ENCODE data around the gene GNAT1.
"Not testable (repeated sequence)": the region's sequence is repeated elsewhere in the genome, so short reads cannot be mapped to it uniquely, and the experiment has no call there.

GNAT1 gene

DNA sequence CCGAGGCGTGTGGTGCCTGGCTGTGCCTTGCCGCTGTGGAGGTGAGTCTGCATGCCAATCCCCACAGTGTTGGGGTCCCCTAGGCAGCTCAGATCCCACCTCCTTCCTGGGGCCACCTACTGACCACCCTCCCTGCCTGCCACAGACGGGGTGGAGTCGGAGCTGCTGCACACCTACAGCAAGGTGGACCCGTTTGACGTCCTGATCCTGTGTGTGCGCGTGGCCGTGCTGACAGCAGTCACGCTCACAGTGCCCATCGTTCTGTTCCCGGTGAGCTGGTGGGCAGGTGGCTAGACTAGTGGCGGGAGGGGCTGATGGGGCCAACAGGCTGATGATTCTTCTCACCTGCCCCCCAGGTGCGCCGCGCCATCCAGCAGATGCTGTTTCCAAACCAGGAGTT is 27.0 kb downstream of the GNAT1 start:
- DNase-seq (ENCODE audit: low read depth in 2 of 3, low spot score in 2 of 3), result no peak

DNA sequence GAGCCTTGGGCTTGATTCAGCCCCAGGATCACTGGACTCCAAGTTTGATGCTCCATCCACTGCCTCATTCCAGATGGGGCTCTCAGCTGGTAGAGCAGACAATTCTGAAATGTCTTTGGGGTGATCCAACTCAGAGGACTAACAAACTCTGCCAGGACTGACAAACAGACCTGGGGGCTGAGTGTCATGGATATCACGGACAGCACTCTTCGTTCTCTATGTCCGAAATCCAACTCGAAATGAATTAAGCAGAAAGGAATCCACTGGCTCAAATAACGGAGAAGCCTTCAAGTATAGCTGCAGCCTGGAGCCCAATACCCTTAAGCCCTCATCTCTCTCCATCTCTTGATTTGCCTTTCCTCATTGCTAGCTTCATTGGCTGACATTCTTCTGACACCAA is 27.9 kb downstream of the GNAT1 start:
- no peak for DNase-seq (ENCODE audit: low read depth in 2 of 3, low spot score in 2 of 3)

DNA sequence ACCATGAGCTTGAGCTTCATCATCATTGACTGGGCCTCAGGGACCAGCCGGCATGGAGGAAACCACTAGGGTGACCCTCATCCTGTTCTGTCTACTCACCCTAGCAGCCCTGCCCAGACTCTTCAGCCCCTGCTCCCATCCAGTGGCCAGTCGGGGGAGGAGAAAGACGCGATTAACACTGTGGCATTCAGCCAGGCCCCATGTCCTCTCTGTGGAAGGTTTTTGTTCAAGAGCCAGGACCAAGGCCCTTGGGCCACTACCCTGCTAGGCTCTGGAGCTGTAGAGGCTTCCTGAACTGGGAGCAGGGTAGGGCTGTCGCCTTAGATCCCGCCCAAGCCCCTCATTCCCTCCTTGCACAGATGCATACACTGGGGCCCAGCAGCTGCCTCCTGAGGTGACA is 28.7 kb downstream of the GNAT1 start:
- no peak for DNase-seq (ENCODE audit: low read depth in 2 of 3, low spot score in 2 of 3)

DNA sequence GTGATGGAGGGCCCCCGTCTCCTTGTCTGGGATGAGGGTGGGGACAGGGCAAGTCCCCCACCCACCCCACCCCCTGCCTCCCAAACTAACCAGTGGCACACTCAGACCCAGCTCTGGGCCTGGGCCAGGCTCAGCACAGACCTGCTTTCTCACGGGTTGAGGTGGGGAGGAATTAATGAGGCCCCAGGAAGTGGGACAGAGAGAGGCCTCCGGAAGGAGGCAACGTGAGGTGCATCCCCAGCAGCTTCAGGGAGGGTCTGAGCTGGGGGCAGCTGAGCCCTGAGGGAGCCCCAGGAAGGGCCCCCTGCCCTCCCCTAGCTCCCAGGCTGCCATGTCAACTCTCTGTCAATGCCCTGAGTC is 29.6 kb downstream of the GNAT1 start:
- DNase-seq (ENCODE audit: low read depth in 2 of 3, low spot score in 2 of 3), result no peak

DNA sequence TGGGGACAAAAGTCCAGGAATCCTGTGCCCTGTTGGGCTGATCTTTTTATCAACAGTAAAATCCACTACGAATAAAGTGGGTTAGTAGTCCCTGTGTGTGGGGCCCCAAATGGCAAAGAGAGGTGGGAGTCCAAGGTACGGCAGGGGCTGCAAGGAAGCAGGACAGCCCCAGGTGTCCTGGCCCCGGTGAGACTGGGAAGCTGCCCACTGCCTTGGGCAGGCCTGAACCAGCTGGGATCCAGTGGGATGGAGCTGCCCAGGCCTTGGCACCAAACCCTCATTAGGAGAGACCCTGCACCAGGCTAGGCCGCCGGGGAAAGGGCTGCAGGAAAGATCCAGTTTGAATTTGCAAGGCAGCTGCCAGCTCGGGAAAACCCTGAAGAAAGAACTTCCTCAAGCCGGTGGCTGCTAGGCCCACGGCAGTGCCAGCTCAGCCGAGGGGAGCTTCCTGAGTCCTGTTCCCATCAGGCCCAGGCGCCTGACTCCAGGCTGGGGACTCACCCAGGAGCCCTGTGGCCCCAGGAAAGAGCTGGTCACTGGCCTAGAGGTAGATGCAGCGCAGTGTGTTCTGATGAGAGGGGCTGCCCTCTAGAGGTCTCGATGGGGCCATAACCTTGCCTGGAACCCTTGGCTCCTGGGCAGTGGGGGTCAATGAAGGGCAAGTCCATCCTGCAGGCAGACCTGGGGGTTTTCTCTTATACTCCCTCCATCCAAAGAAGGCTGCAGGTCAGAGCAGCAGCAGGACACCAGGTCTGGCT is 30.2 kb downstream of the GNAT1 start:
- DNase-seq (ENCODE audit: low read depth in 2 of 3, low spot score in 2 of 3), result no peak

DNA sequence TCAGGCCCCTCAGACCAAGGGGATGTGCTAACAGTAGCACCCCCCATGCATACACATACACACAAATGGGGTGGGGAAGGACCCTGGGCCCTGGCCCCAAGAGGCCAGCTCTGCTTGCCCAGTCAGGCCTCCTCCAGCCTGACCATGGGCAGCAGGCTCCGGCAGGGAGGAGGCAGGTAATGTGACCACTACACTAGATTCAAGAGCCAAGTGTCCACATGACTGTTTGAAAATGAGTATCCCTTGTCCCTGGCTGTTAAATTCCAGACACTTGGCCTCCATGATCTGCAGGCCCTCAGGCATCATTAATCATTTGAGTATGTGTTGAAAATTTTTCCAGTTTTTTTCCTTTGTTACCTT is 30.7 kb downstream of the GNAT1 start:
- DNase-seq (ENCODE audit: low read depth in 2 of 3, low spot score in 2 of 3), result no peak

DNA sequence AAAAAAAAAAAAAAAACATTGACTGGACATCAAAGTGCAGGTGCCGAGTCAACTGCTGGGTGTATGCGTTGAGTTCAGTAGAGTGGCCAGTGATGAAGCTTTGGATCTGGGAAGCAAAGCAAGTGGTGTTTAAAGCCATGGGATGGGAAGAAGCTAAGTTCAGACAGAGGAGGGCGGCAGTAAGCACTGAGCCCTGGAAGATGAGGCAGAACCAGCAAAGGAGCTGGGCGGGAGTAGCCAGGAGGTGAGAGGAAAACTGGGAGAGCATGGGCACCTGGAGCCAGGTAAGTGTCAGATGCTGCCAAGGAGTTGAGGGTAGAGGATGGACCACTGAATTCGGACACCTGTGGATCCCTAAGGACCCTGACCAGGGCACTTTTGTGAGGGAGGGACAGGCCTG is 33.2 kb downstream of the GNAT1 start:
- no peak for DNase-seq (ENCODE audit: low read depth in 2 of 3, low spot score in 2 of 3)

DNA sequence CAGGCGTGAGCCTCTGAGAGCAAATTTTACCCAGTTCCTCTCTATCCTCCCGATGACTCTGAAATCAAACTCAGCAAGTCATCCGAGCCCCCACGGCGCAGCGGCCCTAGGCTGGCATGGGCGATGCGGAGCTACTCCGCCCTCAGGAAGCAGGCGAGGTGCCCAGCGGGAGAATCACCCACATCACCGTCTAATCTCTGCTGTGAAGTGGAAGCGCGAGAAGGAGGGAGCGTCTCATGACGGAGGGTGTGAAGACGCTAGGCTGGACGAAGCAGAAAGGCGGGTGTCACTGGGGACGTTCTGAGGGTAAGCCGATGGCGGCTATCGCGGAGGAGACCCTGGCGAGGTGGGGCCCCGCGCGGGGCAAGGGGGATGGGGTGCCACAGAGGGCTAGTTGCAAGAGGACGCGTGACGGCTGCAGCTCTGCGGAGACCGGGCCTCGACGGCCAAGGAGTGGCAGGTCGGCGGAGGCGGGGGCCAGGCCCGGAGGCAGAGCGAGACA is 35.5 kb downstream of the GNAT1 start:
- DNase-seq (ENCODE audit: low read depth in 2 of 3, low spot score in 2 of 3), result no peak

DNA sequence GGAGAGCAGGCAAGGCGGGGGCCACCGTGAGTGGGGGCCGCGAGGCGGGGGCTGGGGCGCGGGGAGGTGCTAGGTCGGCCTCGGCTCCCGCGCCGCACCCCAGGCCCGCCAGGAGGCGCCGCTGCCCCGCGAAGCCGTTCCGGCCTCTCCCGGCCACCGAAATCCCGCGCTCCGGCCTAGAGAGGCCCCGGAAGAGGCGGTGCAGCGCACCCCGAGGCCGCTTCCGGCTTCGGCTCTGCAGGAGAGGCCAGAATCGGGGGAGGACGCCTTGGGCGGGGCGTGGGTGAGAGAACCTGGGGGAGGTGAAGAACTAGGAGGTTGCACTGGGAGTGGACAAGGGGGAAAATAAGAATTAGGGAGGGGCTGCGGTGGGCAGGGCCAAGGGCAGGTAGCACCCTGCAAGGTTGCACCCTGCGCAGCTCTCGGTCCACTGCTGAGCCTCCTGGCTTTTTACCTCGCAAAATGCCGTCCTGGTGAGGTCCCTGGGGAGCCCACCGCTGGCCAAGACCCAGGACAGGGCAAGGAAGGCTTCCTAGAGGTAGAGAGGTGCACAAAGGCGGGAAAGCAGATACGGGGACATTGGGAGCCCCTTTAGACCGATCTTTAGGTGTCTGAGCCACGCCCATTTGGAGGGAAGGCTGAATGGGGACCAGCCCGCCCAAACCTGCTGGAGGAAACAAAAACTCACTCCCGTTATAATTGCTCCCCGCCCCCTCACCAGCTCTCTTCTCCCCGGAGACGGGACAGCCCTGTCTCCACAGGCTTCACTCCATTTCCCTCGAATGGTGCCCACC is 36.2 kb downstream of the GNAT1 start:
- peak; percentile 71 to 83 (median 74) for DNase-seq (ENCODE audit: low read depth in 2 of 3, low spot score in 2 of 3)

DNA sequence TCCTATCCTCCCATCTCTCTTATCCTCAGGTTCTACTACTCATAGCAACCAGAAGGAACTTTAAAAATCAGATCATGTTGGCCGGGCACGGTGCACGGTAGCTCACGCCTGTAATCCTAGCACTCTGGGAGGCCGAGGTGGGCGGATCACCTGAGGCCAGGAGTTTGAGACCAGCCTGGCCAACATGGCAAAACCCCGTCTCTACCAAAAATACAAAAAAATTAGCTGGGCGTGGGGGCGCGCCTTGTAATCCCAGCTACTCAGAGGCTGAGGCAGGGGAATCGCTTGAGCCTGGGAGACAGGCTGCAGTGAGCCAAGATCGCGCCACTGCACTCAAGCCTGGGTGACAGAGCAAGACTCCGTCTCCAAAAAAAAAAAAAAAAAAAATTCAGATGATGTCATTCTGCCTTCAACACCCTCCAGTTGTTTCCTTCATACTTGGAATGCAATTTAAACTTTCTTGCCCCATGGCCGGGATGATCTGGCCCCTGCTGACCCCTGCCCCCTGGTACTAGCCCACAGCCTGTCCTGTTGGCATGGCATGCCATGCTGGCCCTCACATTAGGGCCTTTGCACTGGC is 36.9 kb downstream of the GNAT1 start:
- not testable (repeated sequence) for DNase-seq (ENCODE audit: low read depth in 2 of 3, low spot score in 2 of 3)

DNA sequence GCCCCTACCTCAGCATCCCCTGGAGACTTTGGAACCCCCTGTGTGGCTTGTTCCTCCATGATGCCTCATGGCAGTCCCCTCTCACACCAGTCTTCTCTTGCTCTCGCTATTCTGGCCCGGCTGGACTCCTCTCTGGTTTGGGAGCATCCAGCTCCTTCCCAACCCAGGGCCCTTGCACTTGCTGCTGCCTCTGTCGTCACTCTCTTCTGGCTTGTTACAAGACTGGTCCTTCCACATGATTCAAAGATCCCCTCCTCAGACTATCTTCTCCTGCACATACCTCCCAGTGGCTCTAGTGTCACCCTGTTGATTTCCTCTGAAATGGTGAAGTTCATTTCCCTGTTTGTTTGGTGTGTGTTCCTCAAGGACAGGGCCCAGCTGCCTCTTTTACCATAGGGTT is 38.1 kb downstream of the GNAT1 start:
- no peak for DNase-seq (ENCODE audit: low read depth in 2 of 3, low spot score in 2 of 3)

DNA sequence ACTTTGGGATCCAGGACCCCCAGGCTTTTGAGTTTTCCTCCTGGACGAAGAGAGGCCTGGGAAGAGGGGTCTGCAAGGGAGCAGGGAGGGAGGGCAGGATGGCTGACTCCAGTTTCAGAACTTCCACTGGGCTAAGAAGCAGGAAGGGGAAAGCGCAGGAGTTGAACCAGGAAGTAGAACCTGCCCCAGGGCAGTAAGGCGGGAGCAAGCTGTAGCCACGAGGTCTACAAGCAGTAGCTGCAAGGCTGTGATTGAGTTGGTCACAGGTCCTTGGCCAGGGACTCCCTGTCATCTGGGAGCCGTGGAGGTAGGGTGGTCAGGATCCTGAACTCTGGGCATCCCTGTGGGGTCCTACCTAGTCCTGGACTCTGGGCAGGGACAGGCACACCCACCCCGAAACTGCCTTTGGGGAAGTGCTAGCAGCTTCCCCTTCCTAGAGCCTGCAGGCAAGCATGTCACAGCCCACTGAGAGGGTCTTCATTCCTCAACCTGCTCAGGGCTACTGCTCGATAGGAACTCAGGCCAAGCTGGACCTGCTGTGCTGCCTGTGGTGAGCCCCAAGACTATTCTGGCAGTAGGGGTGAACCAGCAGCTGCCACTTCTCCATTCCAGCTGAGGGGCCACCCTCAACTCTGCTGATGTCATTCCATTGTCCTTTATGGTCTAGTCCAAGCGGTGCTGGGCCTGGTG is 38.8 kb downstream of the GNAT1 start:
- DNase-seq (ENCODE audit: low read depth in 2 of 3, low spot score in 2 of 3), result no peak

DNA sequence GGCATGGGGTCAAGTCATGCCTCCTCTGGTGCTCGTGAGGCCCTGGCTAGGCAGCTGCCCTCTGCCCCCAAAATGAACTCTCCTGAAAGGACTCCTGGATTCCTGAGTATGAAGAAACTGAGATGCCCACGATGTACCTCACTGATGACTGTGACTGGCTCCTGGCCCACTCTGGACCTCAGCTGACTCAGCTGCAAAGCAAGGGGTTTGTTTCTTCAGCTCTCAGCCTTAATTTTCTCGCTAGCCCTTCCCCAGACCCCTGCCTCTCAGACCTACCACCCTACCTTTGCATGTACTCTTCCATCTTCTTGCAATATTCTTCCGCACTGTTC is 39.4 kb downstream of the GNAT1 start:
- DNase-seq (ENCODE audit: low read depth in 2 of 3, low spot score in 2 of 3), result no peak

DNA sequence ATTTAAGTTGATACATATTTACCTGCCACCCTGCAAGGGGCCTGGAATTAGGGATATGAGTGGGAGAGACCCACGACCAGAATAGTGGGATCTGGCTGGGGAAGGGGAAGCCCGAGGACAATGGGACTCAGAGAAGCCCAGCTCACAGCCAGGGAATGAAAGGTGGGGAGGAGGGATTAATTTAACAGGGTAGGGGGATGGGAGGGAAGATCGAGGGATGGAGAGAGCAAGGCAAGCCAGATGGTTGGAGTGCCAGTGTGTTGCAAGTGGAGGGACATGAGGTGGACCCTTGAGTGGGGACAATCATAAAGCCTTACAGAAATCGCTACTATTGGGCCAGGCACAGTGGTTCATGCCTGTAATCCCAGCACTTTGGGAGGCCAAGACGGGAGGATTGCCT is 40.2 kb downstream of the GNAT1 start:
- no peak for DNase-seq (ENCODE audit: low read depth in 2 of 3, low spot score in 2 of 3)

DNA sequence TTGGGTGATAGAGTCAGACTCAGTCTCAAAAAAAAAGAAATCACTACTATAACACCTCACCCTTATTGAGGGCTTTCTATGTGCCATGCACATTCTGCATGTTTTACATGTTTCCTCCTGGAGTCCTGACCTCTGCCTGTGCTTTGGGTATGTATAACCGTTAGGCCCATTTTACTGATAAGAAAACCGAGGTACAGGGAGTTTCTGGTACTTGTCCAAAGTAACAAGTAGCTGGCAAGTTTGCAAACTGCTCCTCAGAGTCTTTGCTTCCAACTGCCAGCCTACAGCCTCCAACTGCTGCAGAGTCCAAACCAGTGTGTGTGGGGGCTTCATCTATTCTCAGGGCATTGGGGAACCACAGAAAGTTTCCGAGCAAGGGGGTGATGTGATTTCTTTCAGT is 40.9 kb downstream of the GNAT1 start:
- no peak for DNase-seq (ENCODE audit: low read depth in 2 of 3, low spot score in 2 of 3)

DNA sequence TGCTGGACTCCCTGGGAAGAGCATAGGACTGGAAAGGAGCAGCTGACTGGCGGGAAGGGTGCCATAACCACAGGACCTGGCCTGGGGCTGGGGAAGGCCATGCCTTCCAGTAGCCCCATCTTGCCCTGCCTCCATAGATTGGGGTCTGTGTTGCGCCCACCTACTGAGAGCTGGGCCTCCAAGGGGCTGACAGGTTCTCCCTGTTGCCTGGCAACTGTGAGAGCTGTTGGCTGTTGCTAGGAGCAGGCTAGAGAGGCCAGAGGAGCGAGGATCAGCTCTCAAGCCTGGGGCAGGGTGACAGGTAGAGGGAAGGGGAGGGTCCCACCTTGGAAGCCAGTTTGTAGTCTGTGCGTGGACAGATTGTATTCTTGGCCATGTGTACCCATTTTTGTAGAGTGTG is 41.8 kb downstream of the GNAT1 start:
- DNase-seq (ENCODE audit: low read depth in 2 of 3, low spot score in 2 of 3), result no peak

DNA sequence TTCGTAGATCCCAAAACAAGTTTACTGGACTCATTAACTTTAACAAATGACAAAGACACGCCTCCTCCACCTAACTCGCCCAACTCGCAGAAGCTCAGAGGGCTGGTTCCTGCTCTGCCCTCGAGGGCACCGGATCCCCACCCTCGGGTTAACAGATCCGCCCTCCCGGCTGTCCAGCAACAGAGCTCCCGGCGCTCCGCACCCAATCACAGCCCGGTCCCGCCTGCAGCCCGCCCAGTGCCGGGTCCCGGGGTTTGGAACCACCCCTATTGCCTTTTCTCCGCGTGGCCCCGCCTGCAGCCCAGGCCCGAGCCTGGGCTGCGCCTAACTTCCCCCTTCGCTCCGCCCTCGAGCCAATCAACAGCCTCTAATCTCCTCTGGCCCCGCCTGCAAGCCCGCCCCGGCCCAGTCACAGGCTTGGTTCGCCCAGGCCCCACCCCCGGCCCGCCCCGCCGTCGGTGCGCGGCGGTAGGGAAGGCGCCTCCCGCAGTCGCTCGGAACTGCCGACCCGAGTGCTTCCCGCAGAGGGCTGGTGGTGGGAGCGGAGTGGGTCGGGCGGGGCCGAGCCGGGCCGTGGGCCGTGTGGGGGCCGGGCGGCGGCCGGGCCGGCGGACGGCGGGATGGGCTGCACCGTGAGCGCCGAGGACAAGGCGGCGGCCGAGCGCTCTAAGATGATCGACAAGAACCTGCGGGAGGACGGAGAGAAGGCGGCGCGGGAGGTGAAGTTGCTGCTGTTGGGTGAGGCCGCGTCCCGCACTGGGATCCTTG is 44.5 kb downstream of the GNAT1 start, which contains the start of gene GNAI2:
GNAI2 (plus strand) TSS at position 489 of the 768 bp plus-strand sequence; CDS start at position 621, 132 bp downstream.
- peak; percentile 94 to 98 (median 95) for DNase-seq (ENCODE audit: low read depth in 2 of 3, low spot score in 2 of 3)

DNA sequence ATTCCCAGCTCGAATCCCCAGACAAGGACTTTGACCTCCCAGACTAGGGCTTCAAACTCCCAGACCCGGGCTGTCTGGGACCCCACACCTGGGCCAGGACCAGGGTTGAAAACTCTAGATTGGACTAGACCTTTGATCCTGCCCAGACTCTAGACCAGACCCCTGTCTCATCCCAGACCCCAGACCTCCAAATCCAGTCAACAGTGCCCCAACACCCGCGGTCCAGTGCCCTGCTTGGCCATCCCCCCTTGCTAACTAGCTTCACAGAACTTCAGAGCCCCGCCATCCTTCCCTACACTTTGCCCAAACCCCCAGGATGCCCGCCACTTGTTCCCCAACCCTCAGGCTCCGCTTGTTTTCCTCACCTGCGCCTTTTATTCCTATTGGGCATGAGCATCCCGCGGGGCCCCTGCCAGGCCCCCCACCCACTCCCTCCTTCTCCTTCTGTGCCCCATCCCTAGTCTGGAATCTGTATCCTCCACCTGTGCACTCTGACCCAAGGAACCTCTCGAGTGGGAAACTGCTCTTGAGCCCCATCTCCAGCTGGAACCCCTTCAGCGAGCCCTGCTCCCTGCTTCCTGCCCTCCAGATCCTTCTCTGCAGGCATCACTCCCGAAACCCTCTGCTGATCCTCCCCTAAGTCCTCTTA is 45.2 kb downstream of the GNAT1 start:
- no peak for DNase-seq (ENCODE audit: low read depth in 2 of 3, low spot score in 2 of 3)

DNA sequence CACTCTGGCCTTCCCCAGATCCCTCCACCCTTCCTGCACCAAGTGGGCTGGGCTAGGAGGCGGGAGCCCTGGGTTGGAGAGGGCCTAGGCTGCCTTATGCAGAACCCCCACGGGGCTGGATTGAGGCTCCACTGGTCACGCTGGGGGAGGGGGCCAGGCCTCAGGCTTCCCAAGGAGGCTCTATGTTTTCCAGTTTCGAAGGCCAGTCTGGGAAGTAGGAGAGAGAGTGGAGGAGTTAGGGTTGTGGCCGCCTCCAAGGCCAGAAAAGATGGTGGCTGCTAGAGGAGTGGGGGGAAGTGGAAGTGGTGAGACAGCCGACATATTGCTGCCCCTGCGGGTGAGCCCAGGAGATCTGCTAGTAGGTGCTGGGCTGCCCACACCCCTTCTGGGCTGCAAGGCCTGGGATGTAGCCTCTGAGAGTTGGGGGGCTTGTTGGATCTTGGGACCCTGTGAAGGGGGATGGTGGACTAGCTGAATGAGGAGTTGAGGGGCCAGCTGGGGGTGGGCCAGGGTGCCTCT is 45.8 kb downstream of the GNAT1 start:
- no peak for DNase-seq (ENCODE audit: low read depth in 2 of 3, low spot score in 2 of 3)
